Measurements from ENCODE around the gene MRPL40. TPM values are rescaled to one million over a fixed set of nuclear protein-coding genes. Genes with fewer than 3 reads are reported as not detected.

MRPL40 gene
- total and polyA plus RNA-seq, 2 experiments from 2014 or later, result 15.5 to 53.5 TPM

GRCh38 chr22:19478901-19479354 is 46.6 kb downstream of the MRPL40 start, which contains the start of gene UFD1:
Gene UFD1 (minus strand): TSS chr22:19479193. CDS start chr22:19479085, 108 bp downstream.
- no peaks in the 10 kb centered on the region for H3K9me2 ChIP-seq (ENCODE audit: insufficient read depth)

GRCh38 chr22:19479355-19480172 is 47.2 kb downstream of the MRPL40 start, which contains the start of gene CDC45:
Gene CDC45 (plus strand): TSS chr22:19479920. CDS start chr22:19479969, 49 bp downstream.
- Histone ChIP-seq H2AFZ (peak within 1 kb of the TSS; percentile 44; the same call in 1 of the 2 replicates), H3F3A (replicated peaks; ENCODE audit: low read depth) (no peaks in the 10 kb centered on the region), H4K20me1 (replicated peaks; ENCODE audit: insufficient read depth) (peaks cover 37% of the 10 kb centered on the region), H3K4me2 (peak within 1 kb of the TSS; percentile 98), H3K36me3 (ENCODE audit: insufficient read depth) (peaks cover 19% of the 10 kb centered on the region), H3K9me2 (ENCODE audit: insufficient read depth) (no peaks in the 10 kb centered on the region), H3K4me3 (peak within 1 kb of the TSS; percentile 55), H3K27ac (ENCODE audit: low read depth) (peak within 1 kb of the TSS; percentile 89), H3K4me1 (ENCODE audit: insufficient read depth) (peaks cover 13% of the 10 kb centered on the region), H3K27me3 (ENCODE audit: insufficient read depth) (no peaks in the 10 kb centered on the region), H3K79me2 (replicated peaks; ENCODE audit: insufficient read depth) (peaks cover 50% of the 10 kb centered on the region)
- Mint-ChIP-seq H3K27ac (peak within 1 kb of the TSS; percentile 100), H3K4me3 (peak within 1 kb of the TSS; percentile 97), H3K36me3 (ENCODE audit: low read depth) (peaks cover 22% of the 10 kb centered on the region), H3K9me3 (no peaks in the 10 kb centered on the region), H3K27me3 (ENCODE audit: insufficient read depth, low read depth, poor library complexity) (peaks cover 3% of the 10 kb centered on the region), H3K4me1 (peaks cover 17% of the 10 kb centered on the region)
- ATAC-seq (peak; percentile 91), DNase-seq (ENCODE audit: low spot score) (peak; percentile 99)
- TF ChIP-seq ZNF114 (CRISPR knock-in tag; IDR thresholded peaks at IDR 0.05) (0 out of 2 replicates have a peak, but pooled peaks have one; percentile 62), JUNB (IDR thresholded peaks at IDR 0.05; ENCODE audit: unreplicated experiment) (no peak), POLR2AphosphoS5 (IDR thresholded peaks at IDR 0.05; ENCODE audit: low read depth) (peak; percentile 67), EZH2 (IDR thresholded peaks at IDR 0.05; ENCODE audit: low read depth, unreplicated experiment) (no peak), CREB1 (CRISPR knock-in tag; IDR thresholded peaks at IDR 0.05; ENCODE audit: low read depth) (peak; percentile 80), NANOG (IDR thresholded peaks at IDR 0.05; ENCODE audit: borderline replicate concordance) (peak; percentile 14; the same call in 1 of the 2 replicates), EZH2phosphoT487 (IDR thresholded peaks at IDR 0.05; ENCODE audit: unreplicated experiment) (no peak), REST (IDR thresholded peaks at IDR 0.05; ENCODE audit: unreplicated experiment) (no peak), ETS1 (IDR thresholded peaks at IDR 0.05) (peak; percentile 74; the same call in 1 of the 2 replicates)

More at GRCh38 chr22:19478901-19479354, 46.6 kb downstream of the MRPL40 start, which contains the start of gene UFD1:
- DNase-seq (ENCODE audit: low spot score) (peak; percentile 92), ATAC-seq (peak; percentile 82)
- H3F3A ChIP-seq (replicated peaks; ENCODE audit: low read depth), result no peaks in the 10 kb centered on the region
- H3K27me3 Mint-ChIP-seq (ENCODE audit: insufficient read depth, low read depth, poor library complexity), result peaks cover 3% of the 10 kb centered on the region
- peaks cover 13% of the 10 kb centered on the region for H3K4me1 ChIP-seq (ENCODE audit: insufficient read depth)
- peaks cover 53% of the 10 kb centered on the region for H3K79me2 ChIP-seq (replicated peaks; ENCODE audit: insufficient read depth)
- H3K27me3 ChIP-seq (ENCODE audit: insufficient read depth), result no peaks in the 10 kb centered on the region
- H3K36me3 ChIP-seq (ENCODE audit: insufficient read depth), result peaks cover 16% of the 10 kb centered on the region
- TF ChIP-seq POLR2AphosphoS5 (IDR thresholded peaks at IDR 0.05; ENCODE audit: low read depth) (peak; percentile 69), ZNF331 (CRISPR knock-in tag; IDR thresholded peaks at IDR 0.05; ENCODE audit: low read depth) (no peak), CTCF (conservative IDR thresholded peaks at IDR 0.05; ENCODE audit: low read depth in 2 of 2) (no peak), ZNF114 (CRISPR knock-in tag; IDR thresholded peaks at IDR 0.05) (no peak), CREB1 (CRISPR knock-in tag; IDR thresholded peaks at IDR 0.05; ENCODE audit: low read depth) (no peak)
- no peaks in the 10 kb centered on the region for H3K9me3 Mint-ChIP-seq
- H3K27ac Mint-ChIP-seq, result peak within 1 kb of the TSS; percentile 100
- H3K4me2 ChIP-seq, result peak within 1 kb of the TSS; percentile 98
- peak within 1 kb of the TSS; percentile 89 for H3K27ac ChIP-seq (ENCODE audit: low read depth)
- H3K4me3 Mint-ChIP-seq, result peak within 1 kb of the TSS; percentile 97
- peak within 1 kb of the TSS; percentile 55 for H3K4me3 ChIP-seq
- peaks cover 17% of the 10 kb centered on the region for H3K4me1 Mint-ChIP-seq
- peaks cover 20% of the 10 kb centered on the region for H3K36me3 Mint-ChIP-seq (ENCODE audit: low read depth)
- H2AFZ ChIP-seq, result peak within 1 kb of the TSS; percentile 44; the same call in 1 of the 2 replicates
- H4K20me1 ChIP-seq (replicated peaks; ENCODE audit: insufficient read depth), result peaks cover 37% of the 10 kb centered on the region

All from GM23338 (cell line).